Measurements from ENCODE around the gene GPR3. TPM values are rescaled to one million over a fixed set of nuclear protein-coding genes. Genes with fewer than 3 reads are reported as not detected.

GPR3 gene
- total and polyA plus RNA-seq, 2 of the 8 experiments (the other 6 are each of a cell fraction or from before 2014, with no cell fraction given), result 9.9 to 26.5 TPM

- TF ChIP-seq CHD7 (IDR thresholded peaks at IDR 0.05; ENCODE audit: insufficient replicate concordance, low read length) (no peak), FOSL1 (IDR thresholded peaks at IDR 0.05; ENCODE audit: insufficient read depth, low read depth, low read length) (no peak), MAFK (IDR thresholded peaks at IDR 0.05; ENCODE audit: low read depth, low read length) (no peak), BRCA1 (IDR thresholded peaks at IDR 0.05; ENCODE audit: low read depth, low read length) (no peak), HDAC2 (IDR thresholded peaks at IDR 0.05; ENCODE audit: borderline replicate concordance in 1 of 2, low read depth in 2 of 2, low read length in 2 of 2) (no peak), KDM5A (IDR thresholded peaks at IDR 0.05; ENCODE audit: low read length) (no peak), BCL11A (IDR thresholded peaks at IDR 0.05; ENCODE audit: low read depth in 2 of 2, low read length in 2 of 2) (no peak), EZH2 (IDR thresholded peaks at IDR 0.05; ENCODE audit: low read depth, low read length, severe bottlenecking) (no peak), NRF1 (IDR thresholded peaks at IDR 0.05; ENCODE audit: low read depth, low read length) (no peak), MAX (IDR thresholded peaks at IDR 0.05) (no peak), YY1 (IDR thresholded peaks at IDR 0.05; ENCODE audit: low read depth, low read length) (no peak), TBP (IDR thresholded peaks at IDR 0.05; ENCODE audit: low read depth, low read length) (no peak)
Measured at GRCh38 chr1:27405074-27405473, 12.7 kb downstream of the GPR3 start (continued).

Measured in H1 (cell line).